ENCODE data around the gene RAB11B.
"Not testable (repeated sequence)": the region's sequence is repeated elsewhere in the genome, so short reads cannot be mapped to it uniquely, and the experiment has no call there.

The RAB11B gene

GRCh38 chr19:8403098-8403819 lies 13.1 kb downstream of the RAB11B start:
- TF ChIP-seq CTCF (IDR thresholded peaks at IDR 0.05; ENCODE audit: borderline replicate concordance, insufficient read depth, low read depth, low read length) = no peak
- H3K4me3 ChIP-seq (ENCODE audit: low read depth, low read length) = no peak overlapping the region

GRCh38 chr19:8403820-8404109 lies 13.6 kb downstream of the RAB11B start:
- H3K4me3 ChIP-seq (ENCODE audit: low read depth, low read length) = no peak overlapping the region

DNA sequence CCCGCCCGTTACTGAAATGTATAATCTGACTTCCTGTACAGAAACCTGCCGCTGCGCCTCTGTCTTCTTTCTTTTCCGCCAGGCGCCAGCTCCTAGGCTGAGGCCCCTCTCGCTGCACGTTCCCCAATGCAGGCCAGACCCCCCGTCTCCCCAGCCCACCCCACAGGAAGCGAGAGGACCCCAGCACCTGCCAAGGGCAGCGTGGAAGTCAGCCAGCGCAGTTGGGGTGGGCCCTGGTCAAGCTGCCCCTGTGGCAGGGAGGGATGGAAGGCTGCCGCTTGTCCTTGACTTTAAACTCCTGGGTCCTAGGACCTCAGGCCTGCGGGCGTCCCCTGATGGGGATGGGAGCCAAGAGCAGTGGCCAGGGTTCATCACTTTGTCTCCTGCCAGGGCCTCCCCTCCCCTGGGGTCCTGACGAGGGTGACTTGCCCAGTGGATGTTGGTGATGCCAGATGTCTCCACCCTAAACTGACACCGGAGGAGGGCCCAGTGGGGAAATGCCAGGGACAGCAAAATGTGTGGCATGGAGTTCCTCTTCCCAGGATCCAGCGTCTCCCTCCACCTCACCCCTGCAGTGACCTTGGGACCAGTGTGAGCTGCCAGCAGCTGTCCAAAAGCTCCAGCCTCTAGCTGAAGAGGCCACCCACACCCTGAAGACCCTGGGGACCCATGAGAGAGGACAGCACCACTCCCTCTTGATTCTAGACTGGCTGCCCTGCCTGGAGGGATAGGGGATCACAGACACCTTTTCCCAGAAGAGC lies 14.4 kb downstream of the RAB11B start:
- TF ChIP-seq CTCF (IDR thresholded peaks at IDR 0.05; ENCODE audit: borderline replicate concordance, insufficient read depth, low read depth, low read length) = no peak

More at GRCh38 chr19:8403820-8404109, 13.6 kb downstream of the RAB11B start:
- TF ChIP-seq CTCF (IDR thresholded peaks at IDR 0.05; ENCODE audit: borderline replicate concordance, insufficient read depth, low read depth, low read length) = no peak

GRCh38 chr19:8410718-8411117 lies 20.6 kb downstream of the RAB11B start:
- not testable (repeated sequence) for H3K4me3 ChIP-seq (ENCODE audit: low read depth, low read length)

More for the DNA sequence above, 14.4 kb downstream of the RAB11B start:
- H3K4me3 ChIP-seq (ENCODE audit: low read depth, low read length) = no peak overlapping the region

GRCh38 chr19:8412783-8413628 lies 22.8 kb downstream of the RAB11B start, which contains the start of gene MARCHF2:
Gene MARCHF2, plus strand, starts transcription at chr19:8413305. Its CDS starts 8,536 bp downstream, at chr19:8421841.
- H3K4me3 ChIP-seq (ENCODE audit: low read depth, low read length) = peak within 1 kb of the TSS; percentile 79
- TF ChIP-seq CTCF (IDR thresholded peaks at IDR 0.05; ENCODE audit: borderline replicate concordance, insufficient read depth, low read depth, low read length) = peak; percentile 57

- peak overlapping the region; percentile 79 for H3K4me3 ChIP-seq (ENCODE audit: low read depth, low read length)
- TF ChIP-seq CTCF (IDR thresholded peaks at IDR 0.05; ENCODE audit: borderline replicate concordance, insufficient read depth, low read depth, low read length) = no peak
These were observed 23.5 kb downstream of the RAB11B start for GRCh38 chr19:8413629-8413995.

DNA sequence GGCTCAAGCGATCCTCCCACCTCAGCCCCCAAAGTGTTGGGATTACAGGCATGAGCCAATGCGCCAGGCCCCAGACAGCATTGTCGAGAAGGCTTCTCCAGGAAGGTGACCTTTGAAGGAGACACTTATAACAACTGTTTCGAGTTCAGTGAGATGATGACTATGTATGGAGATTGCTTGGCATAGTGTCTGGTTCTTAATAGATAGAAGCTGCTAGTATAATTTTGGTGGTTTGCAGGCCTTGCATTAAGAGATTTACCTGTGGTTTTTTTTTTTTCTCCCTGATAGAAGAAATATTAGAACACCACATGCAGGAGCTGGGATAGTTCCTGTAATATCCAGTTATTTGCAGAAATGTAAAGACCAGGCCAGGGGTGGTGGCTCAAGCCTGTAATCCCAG lies 26.6 kb downstream of the RAB11B start:
- no peak for TF ChIP-seq CTCF (IDR thresholded peaks at IDR 0.05; ENCODE audit: borderline replicate concordance, insufficient read depth, low read depth, low read length)

More for the DNA sequence above, 26.6 kb downstream of the RAB11B start:
- no peak overlapping the region for H3K4me3 ChIP-seq (ENCODE audit: low read depth, low read length)

Data from GM12875 (cell line).